CD14-positive monocyte (primary cell): ENCODE data around the gene GIMAP5. TPM values are rescaled to one million over a fixed set of nuclear protein-coding genes. Genes with fewer than 3 reads are reported as not detected.

Experiments
- DNase-seq, 3 donors: peaks; one replicate each; pipeline ENCODE4 v3.0.0-alpha.2; 2011 to 2022
- H2AFZ ChIP-seq: 2 replicates; pipeline ENCODE4 v1.6.0; 2012; ENCODE audit warnings: mild to moderate bottlenecking, low read depth, low read length, inconsistent platforms; ENCODE audit not compliant: insufficient read depth, poor library complexity, severe bottlenecking
- H3K27ac ChIP-seq, 2 donors: 1 replicate in 1 of 2; 2 replicates in 1 of 2; pipeline ENCODE4 v1.5.1; 2012 to 2013; ENCODE audit warnings: low read length in 2 of 2, control low read depth in 1 of 2, inconsistent platforms in 1 of 2, low read depth in 1 of 2, mild to moderate bottlenecking in 1 of 2
- H3K27me3 ChIP-seq, 2 donors: one replicate each; pipeline versions ENCODE4 v1.6.0 to v1.6.1; 2011 to 2013; ENCODE audit warnings: low read length in 2 of 2; ENCODE audit not compliant: control insufficient read depth in 2 of 2, insufficient read depth in 2 of 2
- H3K36me3 ChIP-seq, 2 donors: replicated peaks in 1 of 2; 1 replicate in 1 of 2; 2 replicates in 1 of 2; pipeline versions ENCODE4 v1.5.1 to v1.6.1; 2012 to 2013; ENCODE audit warnings: low read length in 2 of 2, control low read depth in 1 of 2, inconsistent platforms in 1 of 2, mild to moderate bottlenecking in 1 of 2; ENCODE audit not compliant: insufficient read depth in 2 of 2, control insufficient read depth in 1 of 2
- H3K4me1 ChIP-seq, 2 donors: 1 replicate in 1 of 2; 2 replicates in 1 of 2; pipeline versions ENCODE4 v1.5.1 to v1.6.1; 2012 to 2013; ENCODE audit warnings: low read length in 2 of 2, control low read depth in 1 of 2, inconsistent platforms in 1 of 2, mild to moderate bottlenecking in 1 of 2, moderate library complexity in 1 of 2; ENCODE audit not compliant: insufficient read depth in 2 of 2, control insufficient read depth in 1 of 2
- H3K4me2 ChIP-seq: replicated peaks from 2 replicates; pipeline ENCODE3; 2012; ENCODE audit warnings: low read length, moderate library complexity, mild to moderate bottlenecking; ENCODE audit not compliant: poor library complexity, severe bottlenecking; ENCODE audit errors: extremely low read depth
- H3K4me3 ChIP-seq, 3 experiments: fragments of 200-600 bp in 1 of 3; sonication (generic) in 1 of 3; replicated peaks in 1 of 3; 1 replicate in 2 of 3; 2 replicates in 1 of 3; pipeline ENCODE4 v1.5.1; 2011 to 2013; ENCODE audit warnings: low read length in 3 of 3, mild to moderate bottlenecking in 3 of 3, control low read depth in 2 of 3, low read depth in 2 of 3, inconsistent platforms in 1 of 3, moderate library complexity in 1 of 3
- H3K79me2 ChIP-seq: 2 replicates; pipeline ENCODE4 v1.6.0; 2012; ENCODE audit warnings: mild to moderate bottlenecking, control low read depth, inconsistent platforms, low read length, moderate library complexity; ENCODE audit not compliant: insufficient read depth
- H3K9ac ChIP-seq: 2 replicates; pipeline ENCODE4 v1.6.0; 2017; ENCODE audit warnings: low read length, mild to moderate bottlenecking; ENCODE audit not compliant: insufficient read depth, poor library complexity, severe bottlenecking
- H3K9me3 ChIP-seq, 2 donors: replicated peaks in 1 of 2; 1 replicate in 1 of 2; 2 replicates in 1 of 2; pipeline versions ENCODE4 v1.5.1 to v1.6.1; 2012 to 2013; ENCODE audit warnings: low read length in 2 of 2, control low read depth in 1 of 2; ENCODE audit not compliant: control insufficient read depth in 1 of 2, insufficient read depth in 1 of 2
- H4K20me1 ChIP-seq: 2 replicates; pipeline ENCODE4 v1.6.0; 2012; ENCODE audit warnings: mild to moderate bottlenecking, low read length, control low read depth, moderate library complexity; ENCODE audit not compliant: insufficient read depth
- H3K27ac Mint-ChIP-seq, 7 donors: one replicate each; pipeline ENCODE4 v1.8.0; 2020; ENCODE audit warnings: mild to moderate bottlenecking in 7 of 7, mixed read lengths in 7 of 7, moderate library complexity in 6 of 7, inconsistent platforms in 2 of 7
- H3K27me3 Mint-ChIP-seq, 3 donors: one replicate each; pipeline ENCODE4 v1.8.0; 2021 to 2022; ENCODE audit warnings: low read depth in 3 of 3, mild to moderate bottlenecking in 3 of 3, mixed read lengths in 3 of 3, moderate library complexity in 3 of 3, inconsistent platforms in 1 of 3
- H3K36me3 Mint-ChIP-seq, 2 donors: one replicate each; pipeline ENCODE4 v1.8.0; 2020; ENCODE audit warnings: mixed read lengths in 2 of 2, inconsistent platforms in 1 of 2, mild to moderate bottlenecking in 1 of 2
- H3K4me1 Mint-ChIP-seq: one replicate; pipeline ENCODE4 v1.8.0; 2020; ENCODE audit warnings: mild to moderate bottlenecking, mixed read lengths
- H3K4me3 Mint-ChIP-seq, 2 donors: one replicate each; pipeline ENCODE4 v1.8.0; 2020; ENCODE audit warnings: mild to moderate bottlenecking in 2 of 2, mixed read lengths in 2 of 2, moderate library complexity in 1 of 2
- H3K9me3 Mint-ChIP-seq, 7 donors: one replicate each; pipeline ENCODE4 v1.8.0; 2020 to 2022; ENCODE audit warnings: mixed read lengths in 7 of 7, mild to moderate bottlenecking in 6 of 7, moderate library complexity in 6 of 7, inconsistent platforms in 2 of 7
- WGBS: methylation state at CpG from one replicate; pipeline ENCODE4 v1.1.5; 2013; ENCODE audit warnings: missing lambda C conversion rate; ENCODE audit not compliant: insufficient coverage; 5-methylcytosine and 5-hydroxymethylcytosine counted together
- intact Hi-C, 2 donors: fragments of 100-400 bp; cut with micrococcal nuclease; formaldehyde crosslinking; loops; one replicate each; pipeline versions ENCODE4 v1.15.0 to v1.15.1; 2023
- polyA plus RNA-seq, 3 donors: library from polyadenylated mRNA; depleted of rRNA in 1 of 3; unstranded in 2 of 3; stranded (reverse) in 1 of 3; fragments of 300-500 nt in 2 of 3; fragments of >200 nt in 1 of 3; fragmentation: Illumina TruSeq in 2 of 3; gene quantifications; 1 replicate in 2 of 3; 2 replicates in 1 of 3; pipeline ENCODE4 v1.2.3, GENCODE V29; 2012 to 2021
- TF ChIP-seq, protein P1 (sequence below): fragments of 200-600 bp; IDR thresholded peaks from one replicate; pipeline ENCODE4 v1.8.0; 2022; ENCODE audit warnings: antibody characterized with exemption, mild to moderate bottlenecking

The GIMAP5 gene
- polyA plus RNA-seq, 3 donors = 13.4 to 17.1 (median 14.4) TPM

DNA sequence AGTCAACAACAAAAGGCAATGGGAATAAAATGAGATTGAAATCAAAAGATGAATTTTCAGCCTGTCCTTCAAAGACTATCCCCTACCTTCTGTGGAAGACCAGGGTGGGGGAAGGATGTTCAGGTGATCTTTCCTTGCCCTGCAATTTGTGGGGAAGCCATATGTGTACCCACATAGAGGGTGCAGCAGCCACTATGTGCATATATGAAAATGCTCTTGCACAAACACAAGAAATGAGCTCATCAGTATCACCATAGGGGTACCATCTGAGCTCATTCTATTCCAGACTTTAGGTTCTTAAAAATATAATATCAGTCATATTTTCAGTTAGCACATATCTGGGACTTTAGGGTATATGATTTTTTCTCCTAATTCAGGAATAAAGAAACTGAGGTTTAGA lies 17.7 kb downstream of the GIMAP5 start:
- no peak for DNase-seq
- H3K36me3 Mint-ChIP-seq = no peaks in the 10 kb centered on the region
- H3K36me3 ChIP-seq = no peaks in the 10 kb centered on the region
- peak overlapping the region in 1 of 3 experiments; percentile 33 for H3K4me3 ChIP-seq
- no peaks in the 10 kb centered on the region for H3K79me2 ChIP-seq
- peak overlapping the region in 5 of 7 donors; percentile 76 to 83 (median 79) for H3K27ac Mint-ChIP-seq
- no peaks in the 10 kb centered on the region for H4K20me1 ChIP-seq
- H3K4me1 Mint-ChIP-seq = peaks cover 45% of the 10 kb centered on the region
- H3K27ac ChIP-seq = peak overlapping the region in 1 of 2 donors; percentile 71
- intact Hi-C loops = loop anchor here (2.0 to 5.0 kb wide), 2 partner anchors 303 to 304 kb away; partner anchors contain the start of gene GIMAP8 (in 2 of the 2)
- H3K9ac ChIP-seq = no peak overlapping the region
- peaks cover 35 to 42% of the 10 kb centered on the region in 2 donors for H3K4me1 ChIP-seq
- no peak overlapping the region for H2AFZ ChIP-seq
- TF ChIP-seq, protein P1, sequence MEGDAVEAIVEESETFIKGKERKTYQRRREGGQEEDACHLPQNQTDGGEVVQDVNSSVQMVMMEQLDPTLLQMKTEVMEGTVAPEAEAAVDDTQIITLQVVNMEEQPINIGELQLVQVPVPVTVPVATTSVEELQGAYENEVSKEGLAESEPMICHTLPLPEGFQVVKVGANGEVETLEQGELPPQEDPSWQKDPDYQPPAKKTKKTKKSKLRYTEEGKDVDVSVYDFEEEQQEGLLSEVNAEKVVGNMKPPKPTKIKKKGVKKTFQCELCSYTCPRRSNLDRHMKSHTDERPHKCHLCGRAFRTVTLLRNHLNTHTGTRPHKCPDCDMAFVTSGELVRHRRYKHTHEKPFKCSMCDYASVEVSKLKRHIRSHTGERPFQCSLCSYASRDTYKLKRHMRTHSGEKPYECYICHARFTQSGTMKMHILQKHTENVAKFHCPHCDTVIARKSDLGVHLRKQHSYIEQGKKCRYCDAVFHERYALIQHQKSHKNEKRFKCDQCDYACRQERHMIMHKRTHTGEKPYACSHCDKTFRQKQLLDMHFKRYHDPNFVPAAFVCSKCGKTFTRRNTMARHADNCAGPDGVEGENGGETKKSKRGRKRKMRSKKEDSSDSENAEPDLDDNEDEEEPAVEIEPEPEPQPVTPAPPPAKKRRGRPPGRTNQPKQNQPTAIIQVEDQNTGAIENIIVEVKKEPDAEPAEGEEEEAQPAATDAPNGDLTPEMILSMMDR = no peak
- peak overlapping the region; percentile 20 for H3K4me2 ChIP-seq
- H3K9me3 Mint-ChIP-seq = peaks cover 0 to 5% (median 2%) of the 10 kb centered on the region in 7 donors
- no peaks in the 10 kb centered on the region for H3K27me3 ChIP-seq
- peaks cover 0 to 4% (median 2%) of the 10 kb centered on the region in 3 donors for H3K27me3 Mint-ChIP-seq
- H3K9me3 ChIP-seq = no peaks in the 10 kb centered on the region
- no peak overlapping the region for H3K4me3 Mint-ChIP-seq

DNA sequence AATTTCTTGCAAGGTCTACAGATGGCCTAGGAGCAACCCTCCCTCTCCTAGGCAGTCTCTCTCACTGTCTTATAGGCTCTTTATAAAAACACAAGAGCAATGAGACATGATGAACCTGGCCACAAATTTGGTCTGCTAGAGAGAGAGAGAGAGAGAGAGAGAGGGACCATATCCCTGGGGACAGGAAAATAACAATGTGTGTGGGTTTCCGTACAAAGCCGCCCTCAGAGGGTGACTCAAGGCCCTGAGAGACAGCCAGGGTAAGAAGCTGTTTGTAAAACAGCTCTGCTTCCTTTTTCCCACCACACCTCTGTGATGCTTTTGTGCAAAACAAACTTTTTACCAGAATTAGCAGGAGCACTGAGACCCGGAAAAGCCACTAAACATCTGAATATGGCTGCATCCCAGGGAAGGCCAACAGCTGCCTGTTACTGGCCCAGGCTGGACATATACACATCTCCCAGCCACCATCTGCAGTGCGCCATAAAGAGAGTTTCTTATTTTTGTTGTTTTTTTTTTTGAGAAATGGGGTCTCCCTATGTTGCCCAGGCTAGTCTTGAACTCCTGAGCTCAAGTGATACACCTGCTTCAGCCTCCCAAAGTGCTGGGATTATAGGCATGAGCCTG lies 18.4 kb downstream of the GIMAP5 start:
- Histone ChIP-seq H3K4me2 (peak overlapping the region; percentile 20), H3K9ac (no peak overlapping the region), H3K4me3 (peak overlapping the region in 1 of 3 experiments; percentile 33)

More for the DNA sequence above, 18.4 kb downstream of the GIMAP5 start:
- WGBS = 4% methylated on average over 3 of the region's 4 CpGs
- Mint-ChIP-seq H3K27ac (peak overlapping the region; percentile 70 to 83 (median 77)), H3K9me3 (peaks cover 0 to 11% (median 2%) of the 10 kb centered on the region in 7 donors), H3K27me3 (peaks cover 0 to 4% (median 0%) of the 10 kb centered on the region in 3 donors), H3K36me3 (peaks cover 0 to 4% of the 10 kb centered on the region in 2 donors), H3K4me3 (peak overlapping the region in 1 of 2 donors; percentile 52), H3K4me1 (peaks cover 45% of the 10 kb centered on the region)
- Histone ChIP-seq H3K36me3 (no peaks in the 10 kb centered on the region), H3K4me1 (peaks cover 35 to 42% of the 10 kb centered on the region in 2 donors), H3K79me2 (no peaks in the 10 kb centered on the region), H3K27ac (peak overlapping the region in 1 of 2 donors; percentile 71), H2AFZ (no peak overlapping the region), H4K20me1 (no peaks in the 10 kb centered on the region), H3K27me3 (no peaks in the 10 kb centered on the region), H3K9me3 (no peaks in the 10 kb centered on the region)
- intact Hi-C loops = loop anchor here in 1 of 2 donors (2.0 kb wide), 1 partner anchor 305 kb away; the partner anchor contains the start of gene GIMAP8
- TF ChIP-seq, protein P1 = no peak
- DNase-seq = peak; percentile 40 to 73 (median 42)
